ENCODE results near the gene FRMD4A. TPM values are rescaled to one million over a fixed set of nuclear protein-coding genes. Genes with fewer than 3 reads are reported as not detected.
"Not testable (repeated sequence)": the region's sequence is repeated elsewhere in the genome, so short reads cannot be mapped to it uniquely, and the experiment has no call there.

FRMD4A gene
- total RNA-seq, 1 experiment from 2014 or later: 63.4 TPM

DNA sequence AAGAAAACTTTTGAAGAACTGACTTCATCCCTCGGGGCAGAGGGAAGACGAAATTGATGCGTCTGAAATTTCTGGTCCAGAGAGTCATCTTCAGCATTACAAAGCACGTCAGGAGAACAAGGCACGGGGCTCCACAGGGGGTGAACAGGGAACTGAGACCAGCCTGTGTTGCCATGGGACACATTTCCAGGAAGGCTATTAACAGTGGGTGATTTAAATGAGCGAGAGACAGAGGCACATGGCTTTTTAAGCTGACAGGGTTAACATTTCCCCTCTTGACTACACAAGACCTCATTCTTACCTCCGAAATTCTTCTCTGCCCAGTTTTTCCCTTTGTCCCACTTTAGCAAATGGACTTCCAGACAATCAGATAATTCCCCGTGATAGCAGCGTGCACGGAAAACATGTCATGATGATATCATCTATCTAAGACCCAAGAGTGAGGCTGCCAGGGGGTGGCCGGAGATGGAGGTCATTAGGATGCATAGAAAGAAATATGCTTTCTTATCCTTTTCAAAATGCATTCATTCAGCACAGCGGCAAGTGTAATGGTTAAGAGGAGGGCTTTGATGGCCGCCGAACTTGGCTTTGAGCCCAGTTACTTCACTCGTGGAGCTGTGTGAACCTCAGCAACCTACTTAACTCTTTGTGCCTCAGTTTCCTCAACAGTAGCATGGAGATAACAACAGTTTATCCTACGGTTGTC, 496.0 kb downstream of the FRMD4A start:
- in situ Hi-C loops (cut with HindIII; ENCODE audit: low sequenced_read_pairs): no loop called here
- DNase-seq (ENCODE audit: low spot score): no peak

DNA sequence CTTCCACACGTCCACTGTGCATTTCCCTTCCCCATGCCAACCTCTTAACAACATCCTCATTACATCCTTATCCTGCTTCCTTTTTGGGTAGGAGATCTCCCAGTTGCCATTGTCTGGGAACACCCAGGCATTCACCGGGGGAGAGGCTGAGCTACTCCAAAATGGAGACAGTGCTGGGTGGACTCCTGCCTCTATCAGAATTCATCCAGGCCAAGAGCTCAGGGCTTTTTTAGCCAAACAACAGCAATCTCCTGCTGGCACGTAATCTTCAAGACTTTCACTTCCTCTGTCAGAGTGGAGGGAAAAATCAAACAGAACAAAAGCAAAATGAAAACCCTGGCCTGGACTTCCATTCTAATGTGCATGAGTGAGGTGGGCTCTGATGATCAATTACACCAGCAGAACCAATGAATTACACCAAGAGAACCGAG, 499.0 kb downstream of the FRMD4A start:
- DNase-seq (ENCODE audit: low spot score): no peak
- in situ Hi-C loops (cut with HindIII; ENCODE audit: low sequenced_read_pairs): no loop called here

DNA sequence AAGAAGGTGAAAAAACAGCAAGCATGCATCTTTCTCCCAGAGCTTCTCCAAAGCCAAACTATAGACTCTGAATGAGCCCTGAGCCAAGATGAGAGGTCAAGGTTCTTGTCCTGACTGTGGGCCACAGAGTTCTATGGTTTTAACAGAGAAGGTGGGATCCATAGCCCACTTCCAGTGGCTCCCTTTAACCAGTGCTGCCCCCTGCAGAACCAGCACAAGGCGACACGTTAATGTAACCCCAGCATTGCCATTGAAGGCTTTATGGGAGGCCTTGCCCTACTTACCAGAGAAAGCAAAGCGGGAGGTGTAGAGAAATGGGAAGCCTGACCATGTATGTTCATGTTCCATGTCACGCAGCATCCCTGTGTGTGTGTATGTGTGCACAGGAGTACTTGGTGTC, 500.3 kb downstream of the FRMD4A start:
- in situ Hi-C loops (cut with HindIII; ENCODE audit: low sequenced_read_pairs): no loop called here
- no peak for DNase-seq (ENCODE audit: low spot score)

DNA sequence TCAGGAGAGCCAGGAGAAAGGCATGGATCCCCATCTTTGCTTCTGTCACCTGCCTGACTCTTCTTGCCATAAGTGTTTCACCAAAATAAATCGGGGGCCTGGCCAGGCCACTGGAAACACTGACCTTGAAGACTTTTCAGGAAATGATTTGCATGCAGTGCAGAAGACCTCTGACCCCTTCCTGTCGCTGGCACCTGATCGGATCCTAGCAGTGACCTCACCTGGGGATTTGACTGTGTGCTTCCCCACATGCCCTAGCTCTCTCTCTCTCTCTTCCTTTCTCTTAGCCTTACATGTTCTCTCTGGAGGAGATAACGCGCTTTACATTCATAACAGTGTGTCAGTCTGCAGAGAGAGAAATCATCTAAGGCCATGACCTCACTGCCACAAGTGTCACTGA, 500.9 kb downstream of the FRMD4A start:
- DNase-seq (ENCODE audit: low spot score): no peak
- in situ Hi-C loops (cut with HindIII; ENCODE audit: low sequenced_read_pairs): no loop called here

DNA sequence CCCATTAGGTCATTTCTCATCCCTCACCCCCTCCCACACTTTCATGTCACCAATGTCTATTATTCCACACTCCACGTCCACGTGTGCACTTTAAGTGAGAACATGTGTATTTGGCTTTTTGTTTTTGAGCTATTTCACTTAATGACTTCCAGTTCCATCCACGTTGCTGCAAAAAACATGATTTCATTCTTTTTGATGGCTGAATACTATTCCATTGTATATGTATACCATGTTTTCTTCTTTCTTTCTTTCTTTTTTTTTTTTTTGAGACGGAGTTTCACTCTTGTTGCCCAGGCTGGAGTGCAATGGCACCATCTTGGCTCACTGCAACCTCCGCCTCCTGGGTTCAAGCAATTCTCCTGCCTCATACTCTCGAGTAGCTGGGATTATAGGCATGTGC, 502.4 kb downstream of the FRMD4A start:
- in situ Hi-C loops (cut with HindIII; ENCODE audit: low sequenced_read_pairs); DNase-seq (ENCODE audit: low spot score): not testable (repeated sequence)

DNA sequence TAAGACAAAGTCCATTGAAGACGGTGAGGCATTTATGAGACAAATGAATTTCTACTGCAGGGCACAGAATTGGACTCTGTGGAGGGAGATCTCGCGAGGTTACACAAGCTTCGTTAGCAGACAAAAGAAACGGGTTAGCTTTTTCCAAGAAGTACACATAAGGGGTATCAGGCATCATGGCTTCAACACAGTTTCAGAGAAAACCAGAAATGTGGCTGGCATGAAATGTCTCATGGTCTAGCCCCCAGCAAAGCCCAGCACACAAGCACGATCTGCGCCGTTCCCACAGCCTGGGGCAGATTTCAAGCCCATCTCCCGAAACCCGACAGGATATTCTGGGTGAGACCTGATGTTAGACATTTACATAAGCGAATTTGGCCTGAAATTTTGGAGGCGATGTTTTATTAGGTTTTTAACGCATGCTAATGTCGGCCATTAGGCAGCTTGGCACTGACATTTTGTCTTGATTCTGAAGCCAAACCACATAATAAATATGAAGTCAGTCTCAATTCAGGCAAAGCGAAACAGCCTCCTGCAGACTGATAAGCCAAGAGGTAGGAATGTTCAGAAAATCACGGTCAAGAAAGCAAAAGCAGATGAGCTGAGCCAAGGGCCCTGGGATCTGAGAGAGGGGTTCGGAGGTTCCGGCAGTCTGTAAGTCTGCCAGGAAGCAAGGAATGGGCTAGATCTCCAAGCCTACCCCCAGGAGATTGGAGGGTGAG, 503.5 kb downstream of the FRMD4A start:
- DNase-seq (ENCODE audit: low spot score): no peak
- in situ Hi-C loops (cut with HindIII; ENCODE audit: low sequenced_read_pairs): no loop called here

DNA sequence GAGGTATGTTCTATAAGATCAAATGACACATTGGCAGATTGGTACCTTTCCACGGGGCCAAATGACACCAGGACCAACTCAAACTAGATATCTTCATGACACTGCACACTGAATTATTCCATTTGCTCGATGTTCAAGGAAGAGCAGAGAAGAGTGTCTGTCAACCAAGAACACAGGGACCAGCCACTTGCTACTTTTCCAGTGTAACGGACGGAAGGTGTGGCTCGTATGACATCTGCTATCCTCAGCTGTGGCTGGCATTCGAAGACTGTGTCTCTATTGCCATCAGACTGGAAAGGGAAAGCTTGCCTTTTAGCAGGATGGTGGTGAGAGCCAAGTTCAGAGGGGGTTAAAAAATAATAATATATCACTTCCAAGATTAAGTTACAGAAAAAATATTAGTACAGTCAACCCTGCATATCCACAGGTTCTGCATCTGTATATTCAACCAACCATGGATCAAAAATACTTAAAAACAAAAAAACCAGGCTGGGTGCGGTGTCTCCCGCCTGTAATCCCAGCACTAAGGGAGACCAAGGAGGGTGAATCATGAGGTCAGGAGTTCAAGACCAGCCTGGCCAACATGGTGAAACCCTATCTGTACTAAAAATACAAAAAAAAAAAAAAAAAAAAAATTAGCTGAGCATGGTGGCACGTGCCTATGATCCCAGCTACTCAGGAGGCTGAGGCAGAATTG, 506.9 kb downstream of the FRMD4A start:
- DNase-seq (ENCODE audit: low spot score): no peak
- in situ Hi-C loops (cut with HindIII; ENCODE audit: low sequenced_read_pairs): no loop called here

DNA sequence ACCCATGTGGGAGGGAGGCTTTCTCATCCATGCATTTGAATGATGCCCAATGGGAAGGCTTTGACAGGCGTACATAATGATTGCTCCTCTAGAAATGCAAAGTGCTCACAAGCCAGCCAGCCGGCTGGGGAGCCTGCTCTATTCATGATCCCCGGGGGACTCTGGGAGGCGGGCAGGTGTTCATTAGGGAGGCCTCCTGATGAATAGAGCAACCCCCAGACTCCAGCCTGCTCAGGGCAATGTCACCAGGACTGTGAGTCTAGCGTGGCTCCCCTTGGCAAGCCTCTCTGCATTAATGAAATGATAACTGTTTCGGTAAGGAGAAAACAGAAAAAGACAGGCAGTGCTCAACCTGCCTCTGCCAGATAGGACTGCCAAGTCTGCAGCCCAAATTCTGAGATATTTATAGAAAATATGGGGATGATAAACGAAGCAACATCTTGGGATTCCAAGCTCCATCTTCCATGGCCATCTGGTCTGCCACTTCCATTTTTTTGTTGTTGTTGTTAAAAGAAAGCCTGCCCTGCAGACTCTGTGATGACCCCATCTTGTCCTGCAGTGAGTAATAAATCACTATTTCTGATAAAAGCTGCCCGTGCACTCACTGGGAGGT, 507.5 kb downstream of the FRMD4A start:
- in situ Hi-C loops (cut with HindIII; ENCODE audit: low sequenced_read_pairs): no loop called here
- DNase-seq (ENCODE audit: low spot score): peak; percentile 81

- DNase-seq (ENCODE audit: low spot score): no peak
- in situ Hi-C loops (cut with HindIII; ENCODE audit: low sequenced_read_pairs): no loop called here
Observed at GRCh38 chr10:13822490-13822889, 508.2 kb downstream of the FRMD4A start.

- in situ Hi-C loops (cut with HindIII; ENCODE audit: low sequenced_read_pairs): no loop called here
Observed at GRCh38 chr10:13820964-13821337, 509.8 kb downstream of the FRMD4A start.

DNA sequence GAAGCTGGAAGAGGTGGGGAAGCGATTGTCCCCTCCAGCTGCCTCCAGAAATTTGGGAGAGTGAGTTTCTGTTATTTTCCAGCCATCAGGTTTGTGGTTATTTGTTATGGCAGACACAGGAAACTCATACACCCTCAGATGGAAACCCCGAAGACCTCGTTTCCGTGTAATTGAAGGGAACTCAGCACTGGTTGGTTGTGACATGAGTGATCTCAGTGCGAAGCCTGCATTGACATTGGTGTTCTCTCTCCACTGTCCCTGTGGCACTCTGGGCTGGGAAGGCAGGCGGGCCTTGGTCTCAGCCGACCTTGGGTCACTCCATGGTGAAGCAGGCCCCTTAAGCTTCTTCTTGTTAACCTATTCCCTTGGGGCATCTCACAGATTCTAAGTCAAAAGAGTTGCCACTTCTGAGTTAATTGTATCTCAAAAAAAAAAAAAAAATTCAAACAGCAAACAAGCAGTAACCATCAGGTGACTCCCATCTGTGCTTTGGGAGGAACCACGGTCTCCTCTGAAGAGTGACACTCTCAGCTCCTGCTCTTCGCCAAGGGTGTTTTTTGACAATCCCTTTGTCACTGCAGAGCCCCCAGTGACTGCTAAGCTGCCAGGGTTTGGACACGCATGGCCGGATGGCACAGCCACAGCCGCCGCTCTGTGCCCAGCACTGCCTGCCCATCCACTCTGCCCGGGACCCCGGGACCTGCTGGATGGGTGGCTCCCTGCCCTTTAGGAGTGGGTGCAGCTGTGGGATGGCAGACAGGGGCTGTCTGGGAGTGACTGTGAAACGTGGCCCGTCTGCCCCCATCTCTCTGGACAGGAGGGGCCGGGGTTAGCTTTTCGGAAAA, 510.4 kb downstream of the FRMD4A start:
- no peak for DNase-seq (ENCODE audit: low spot score)
- in situ Hi-C loops (cut with HindIII; ENCODE audit: low sequenced_read_pairs): no loop called here

More at GRCh38 chr10:13820964-13821337, 509.8 kb downstream of the FRMD4A start:
- no peak for DNase-seq (ENCODE audit: low spot score)

- in situ Hi-C loops (cut with HindIII; ENCODE audit: low sequenced_read_pairs): no loop called here
- peak; percentile 79 for DNase-seq (ENCODE audit: low spot score)
Observed at GRCh38 chr10:13816195-13816925, 514.4 kb downstream of the FRMD4A start.

DNA sequence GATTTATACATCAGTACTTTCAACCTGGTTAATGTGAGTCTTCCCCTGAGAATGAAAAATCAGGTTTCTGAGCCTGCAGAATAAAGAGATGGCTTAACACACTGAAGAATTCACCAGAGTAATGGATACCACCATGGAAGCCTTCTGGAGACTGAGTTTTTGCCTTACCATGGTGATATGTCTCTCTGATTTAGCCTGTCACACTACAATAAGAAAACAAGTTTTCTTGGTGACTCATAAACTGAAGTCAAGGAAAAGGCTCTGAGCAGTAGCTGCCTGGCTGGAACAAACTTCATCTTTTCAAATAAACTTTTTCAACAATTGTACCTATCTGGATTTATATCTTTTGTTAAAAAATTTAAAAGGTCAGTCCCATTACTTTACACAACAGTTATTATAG, 515.0 kb downstream of the FRMD4A start:
- in situ Hi-C loops (cut with HindIII; ENCODE audit: low sequenced_read_pairs): no loop called here
- no peak for DNase-seq (ENCODE audit: low spot score)

GRCh38 chr10:13813550-13813949, 517.2 kb downstream of the FRMD4A start:
- in situ Hi-C loops (cut with HindIII; ENCODE audit: low sequenced_read_pairs): no loop called here
- no peak for DNase-seq (ENCODE audit: low spot score)

GRCh38 chr10:13812804-13813203, 517.9 kb downstream of the FRMD4A start:
- no peak for DNase-seq (ENCODE audit: low spot score)
- in situ Hi-C loops (cut with HindIII; ENCODE audit: low sequenced_read_pairs): no loop called here

GRCh38 chr10:13810568-13810967, 520.2 kb downstream of the FRMD4A start:
- no peak for DNase-seq (ENCODE audit: low spot score)
- in situ Hi-C loops (cut with HindIII; ENCODE audit: low sequenced_read_pairs): no loop called here

- in situ Hi-C loops (cut with HindIII; ENCODE audit: low sequenced_read_pairs): no loop called here
- DNase-seq (ENCODE audit: low spot score): no peak
Observed at GRCh38 chr10:13809427-13809826, 521.3 kb downstream of the FRMD4A start.

Measured in G401 (cell line).